Ramos (cell line): ENCODE data around the gene TUBA8.
"Not testable (repeated sequence)": the region's sequence is repeated elsewhere in the genome, so short reads cannot be mapped to it uniquely, and the experiment has no call there.

Experiments
- in situ Hi-C: fragments of 300-500 bp; cut with MboI; formaldehyde crosslinking; loops from one replicate; pipeline ENCODE4 v1.14.3; 2022; ENCODE audit warnings: low sequenced_read_pairs; ENCODE audit not compliant: unreplicated experiment

TUBA8 gene

DNA sequence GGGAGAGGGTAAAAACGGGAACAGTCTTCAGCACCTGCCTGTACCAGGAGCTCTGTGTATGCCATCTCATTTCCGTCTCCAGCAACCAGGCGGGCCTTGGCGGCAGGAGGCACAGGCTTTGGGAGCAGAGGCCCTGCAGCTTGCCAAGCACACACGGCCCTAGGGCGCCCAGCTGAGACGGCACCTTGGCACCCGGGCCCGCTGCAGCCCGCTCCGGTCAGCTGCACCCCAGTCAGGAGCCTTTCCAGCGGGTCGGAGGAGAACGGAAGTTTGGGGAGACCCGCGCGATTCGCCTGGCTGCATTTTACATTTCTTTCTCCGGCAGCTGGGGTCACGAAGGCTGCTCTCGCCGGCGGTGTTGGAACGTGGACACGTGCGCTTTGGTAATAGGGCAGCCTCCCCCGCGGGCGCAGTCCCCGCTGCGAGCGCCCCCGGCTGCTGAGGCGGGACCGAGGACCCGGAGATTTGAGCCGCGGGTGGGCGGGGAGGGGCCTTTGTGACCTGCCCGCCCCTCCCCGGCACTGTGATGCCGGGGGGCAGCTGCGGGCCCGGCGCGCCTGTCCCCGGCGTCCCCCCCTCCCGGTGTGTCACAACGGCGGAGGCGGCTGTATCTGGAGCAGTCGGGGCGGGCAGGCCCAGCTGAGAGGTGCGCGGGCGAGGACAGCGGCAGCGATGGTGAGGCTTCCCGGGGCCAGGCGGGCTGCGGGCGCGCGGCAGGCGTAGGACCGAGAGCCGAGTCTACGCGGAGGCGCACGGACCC lies at the start of gene TUBA8:
TUBA8 (plus strand) TSS at position 616 of the 760 bp plus-strand sequence; CDS start at position 673, 57 bp downstream.
- in situ Hi-C loops = no loop called here

DNA sequence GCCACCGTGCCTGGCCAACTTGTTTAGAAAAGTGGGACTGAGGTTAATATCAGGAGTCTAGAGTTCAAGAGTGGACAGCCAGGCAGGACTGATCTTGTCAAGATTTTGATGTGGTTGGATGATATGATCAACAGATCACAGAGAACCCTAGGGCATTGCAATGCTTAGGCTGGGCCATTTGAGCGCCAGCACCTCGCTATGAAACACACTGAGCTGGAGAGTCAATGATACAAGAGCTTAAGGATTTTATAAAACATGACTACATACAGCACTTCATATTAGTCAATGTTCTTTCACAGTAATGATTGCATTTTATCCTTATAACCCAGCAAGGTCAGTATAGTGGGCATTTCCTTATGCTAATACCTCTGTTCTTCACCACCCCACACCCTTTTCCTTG lies 48.2 kb upstream of the TUBA8 start:
- in situ Hi-C loops = no loop called here

DNA sequence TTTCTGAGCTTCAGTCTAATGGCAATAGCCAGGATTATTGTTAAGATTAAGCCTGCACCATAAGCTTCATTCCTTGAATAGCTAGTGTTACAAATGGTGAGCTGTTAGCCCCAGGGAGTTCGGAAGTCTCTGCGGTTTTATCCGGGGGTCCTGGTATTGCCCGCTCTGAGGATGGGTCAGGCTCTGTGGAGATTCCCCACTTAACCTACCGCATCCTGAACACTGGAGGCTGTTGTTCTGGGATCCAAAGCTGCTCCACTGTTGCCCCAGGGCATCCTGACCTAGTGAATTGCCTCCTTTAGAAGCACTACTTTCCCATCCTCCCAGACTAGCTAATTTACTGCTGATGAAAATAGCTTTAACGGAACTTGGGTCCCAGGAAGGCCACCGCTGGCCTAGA lies 47.3 kb upstream of the TUBA8 start:
- in situ Hi-C loops = no loop called here

DNA sequence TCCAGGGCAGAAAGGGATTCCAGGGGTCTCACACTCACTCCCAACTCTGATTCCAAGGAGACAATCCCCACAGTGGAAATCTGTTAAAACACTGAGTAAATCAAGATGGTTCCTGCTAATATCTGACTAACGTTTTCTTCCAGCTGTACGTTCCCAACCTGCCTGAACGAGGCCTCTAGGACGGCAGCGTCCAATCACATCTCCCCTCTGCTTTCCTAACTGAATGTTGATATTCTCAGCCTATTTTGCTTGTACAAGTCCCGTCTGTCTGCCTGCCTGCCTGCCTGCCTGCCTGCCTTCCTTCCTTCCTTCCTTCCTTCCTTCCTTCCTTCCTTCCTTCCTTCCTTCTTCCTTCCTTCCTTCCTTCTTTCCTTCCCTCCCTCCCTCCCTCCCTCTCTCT lies 46.9 kb upstream of the TUBA8 start:
- in situ Hi-C loops = not testable (repeated sequence)

DNA sequence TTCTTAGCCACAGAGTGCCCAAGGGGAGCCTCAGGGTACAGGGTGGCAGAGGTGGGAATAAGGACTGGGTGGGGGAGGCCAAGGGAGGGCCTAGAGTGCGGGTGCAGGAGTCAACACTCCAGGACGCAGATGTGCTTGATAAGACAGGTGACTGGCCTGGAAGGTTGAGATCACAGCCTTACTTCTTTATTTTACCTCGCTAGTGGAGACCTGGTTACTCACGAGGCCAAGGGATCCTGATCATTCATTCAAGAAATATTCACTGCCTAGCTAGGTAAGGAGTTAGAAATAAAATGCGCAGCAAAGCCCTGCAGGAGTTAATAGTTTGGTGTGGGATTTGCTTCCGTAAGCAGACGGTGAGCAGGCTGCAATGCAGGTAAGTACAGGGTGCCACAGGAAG lies 46.0 kb upstream of the TUBA8 start:
- in situ Hi-C loops = no loop called here

DNA sequence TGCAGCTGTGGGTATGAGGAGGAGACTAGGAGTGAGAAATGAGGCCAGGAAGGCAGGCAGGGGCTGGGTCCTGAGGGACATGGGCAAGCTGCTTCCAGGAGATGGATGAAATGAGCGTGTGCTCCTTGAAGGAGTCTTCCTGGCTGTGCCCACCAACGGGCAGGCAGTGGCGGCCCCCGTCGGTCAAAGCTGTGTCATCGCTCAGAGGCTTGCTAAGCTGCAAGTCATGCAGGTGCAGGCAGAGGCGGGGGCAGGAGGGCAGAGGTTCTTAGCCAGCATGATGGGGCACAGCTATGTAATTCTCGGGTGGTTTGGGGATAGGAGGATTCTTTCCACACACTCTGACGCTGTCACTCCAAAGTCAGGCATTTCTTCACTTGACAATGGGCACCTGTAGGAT lies 45.4 kb upstream of the TUBA8 start:
- in situ Hi-C loops = no loop called here

DNA sequence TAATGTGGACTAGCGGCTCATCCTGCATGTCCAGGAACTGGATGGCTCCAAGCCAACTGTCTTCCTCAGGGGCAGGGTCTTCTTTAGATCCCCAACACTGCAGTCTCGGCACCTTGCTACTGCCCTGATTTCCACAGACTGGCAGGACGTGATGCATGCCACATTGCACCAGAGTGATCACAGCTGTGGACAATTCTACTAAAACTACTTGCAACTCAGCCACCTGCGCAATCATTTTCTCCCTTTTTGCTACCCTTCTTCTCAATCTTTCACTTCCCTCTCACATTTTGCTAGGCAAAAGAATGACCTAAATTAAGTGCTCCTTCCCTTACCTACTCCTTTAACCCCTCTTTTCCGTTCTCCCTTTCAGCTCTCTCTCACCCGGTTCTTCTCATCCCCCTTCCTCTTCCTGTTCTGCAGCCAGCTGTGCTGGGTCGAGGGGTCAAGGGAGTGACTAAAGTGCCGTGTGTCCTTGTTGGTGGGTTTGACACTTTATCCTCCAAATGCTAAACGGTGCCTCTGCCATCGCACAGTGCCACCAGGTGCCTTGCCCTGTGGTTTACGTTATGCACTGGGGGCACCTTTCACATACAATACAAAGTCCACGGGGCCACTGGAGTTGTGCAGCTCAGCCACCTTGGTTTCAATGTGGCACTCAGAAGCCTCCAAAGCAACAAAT lies 44.3 kb upstream of the TUBA8 start:
- in situ Hi-C loops = no loop called here

DNA sequence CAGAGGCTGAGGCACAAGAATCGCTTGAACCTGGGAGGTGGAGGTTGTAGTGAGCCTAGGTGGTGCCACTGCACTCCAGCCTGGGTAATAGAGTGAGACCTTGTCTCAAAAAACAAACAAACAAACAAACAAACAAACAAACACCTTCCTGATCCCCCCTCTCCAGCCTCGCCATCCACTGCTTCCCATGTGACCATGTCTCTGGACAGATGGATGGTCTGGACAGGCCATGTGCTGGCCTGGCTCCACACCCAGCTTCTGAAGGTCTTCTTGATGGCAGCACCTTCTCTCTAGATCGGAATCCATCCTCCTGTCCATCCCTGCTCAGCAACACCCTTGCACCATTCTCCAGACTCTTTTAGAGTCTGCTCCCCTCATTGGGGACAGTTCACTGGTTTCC lies 43.5 kb upstream of the TUBA8 start:
- in situ Hi-C loops = no loop called here

DNA sequence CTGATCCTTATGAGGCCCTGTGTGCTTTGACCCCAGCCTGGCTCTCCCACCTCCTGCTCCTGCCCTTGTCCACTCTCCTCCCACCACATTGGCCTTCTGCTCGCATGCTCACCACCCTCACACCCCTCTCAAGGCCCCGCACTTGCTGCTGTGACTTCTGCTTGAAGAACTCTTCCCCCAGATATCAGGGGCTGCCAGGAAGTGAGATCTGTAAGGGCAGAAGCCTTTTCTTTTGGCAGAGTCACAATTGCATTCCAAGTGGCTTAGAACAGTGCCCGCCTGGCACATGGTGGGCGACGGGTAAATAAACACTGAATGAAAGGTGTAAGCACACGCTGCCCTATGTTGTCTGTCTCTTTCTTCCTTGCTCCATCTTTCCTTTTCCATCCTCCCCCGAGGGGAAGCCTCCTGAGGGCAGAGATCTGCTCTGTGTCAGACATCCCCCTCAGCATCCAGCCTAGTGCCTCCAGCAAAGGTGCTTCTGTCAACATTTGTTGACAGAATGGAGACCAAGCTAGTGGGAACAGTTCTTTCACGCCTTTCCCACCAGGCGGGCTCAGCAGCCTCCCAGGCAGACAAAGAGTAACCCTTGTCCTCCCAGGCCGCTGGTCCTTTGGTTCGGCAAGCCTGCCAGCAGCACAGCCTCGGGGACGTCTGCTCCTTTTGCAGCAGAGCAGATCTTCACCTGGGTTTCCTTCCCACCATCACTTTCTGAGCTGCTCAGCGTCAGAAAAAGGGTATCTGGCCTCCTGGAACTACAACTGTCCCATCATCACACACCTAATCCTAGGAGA lies 42.9 kb upstream of the TUBA8 start:
- in situ Hi-C loops = no loop called here

DNA sequence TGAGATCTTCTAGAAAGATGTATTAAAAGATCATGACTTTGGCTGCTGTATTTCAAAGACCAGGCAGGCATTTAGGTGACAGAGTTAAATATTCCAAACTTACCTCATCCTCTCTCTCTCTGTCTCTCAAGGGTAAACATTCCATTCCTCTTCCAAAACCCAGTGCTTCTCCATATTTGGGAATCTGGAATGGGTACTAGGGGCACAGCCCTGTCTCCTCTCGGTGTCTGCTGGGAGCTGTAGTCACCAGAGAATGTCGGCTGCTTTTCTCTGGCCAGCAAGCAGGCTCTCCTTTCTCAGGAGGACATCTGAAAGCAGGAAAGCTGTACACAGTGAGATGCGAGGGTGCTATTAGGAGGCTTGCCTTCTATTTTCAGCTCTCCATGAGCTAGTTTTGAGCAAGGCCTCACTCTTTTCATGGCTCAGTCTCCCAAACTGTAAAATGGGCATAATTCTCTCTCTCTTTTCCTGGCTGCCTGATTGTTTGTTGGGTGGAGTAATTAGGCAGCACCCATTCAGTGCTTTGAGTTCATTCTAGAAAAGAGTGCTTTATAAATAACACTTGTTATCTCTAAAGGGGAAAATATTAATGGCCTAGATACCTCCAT lies 42.1 kb upstream of the TUBA8 start:
- in situ Hi-C loops = no loop called here

DNA sequence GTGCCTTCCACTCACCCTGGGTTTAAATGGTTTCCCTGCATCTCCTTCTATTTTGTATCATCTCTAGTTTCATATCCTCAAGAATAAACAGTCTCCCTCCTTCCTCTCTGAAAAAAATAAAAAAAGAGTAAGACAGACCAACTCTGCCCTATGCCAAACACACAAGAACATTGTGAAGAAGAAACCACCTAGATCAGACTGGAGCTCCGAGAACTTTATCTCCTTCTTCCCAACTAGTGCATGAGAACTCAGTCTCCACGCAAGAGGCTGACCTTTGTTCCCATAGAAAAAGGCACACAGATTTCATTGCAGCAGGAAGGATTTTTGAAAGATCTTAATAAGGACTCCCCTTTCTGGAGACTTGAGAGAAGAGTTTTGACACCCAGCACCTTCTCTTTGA lies 41.6 kb upstream of the TUBA8 start:
- in situ Hi-C loops = no loop called here

DNA sequence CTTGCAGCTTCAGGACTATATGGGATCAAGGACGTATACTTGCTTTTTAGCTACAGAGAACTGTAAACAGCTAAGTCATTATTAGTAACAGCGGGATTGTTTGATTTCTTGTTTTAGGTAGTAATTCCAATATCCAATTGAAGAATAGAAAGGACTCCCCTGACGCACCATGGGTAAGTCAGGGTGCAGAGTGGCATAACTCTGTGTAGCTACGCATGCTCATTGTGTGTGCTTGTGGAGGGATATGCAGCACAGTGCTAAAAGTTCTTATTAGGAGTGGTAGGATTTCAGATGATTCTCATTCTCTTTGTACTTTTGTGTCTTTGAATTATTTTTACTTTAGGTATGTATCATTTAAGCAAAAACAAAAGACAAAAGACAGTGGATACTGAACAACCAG lies 40.6 kb upstream of the TUBA8 start:
- in situ Hi-C loops = loop anchor here (5.0 kb wide), 2 partner anchors 73 to 238 kb away; no protein-coding TSS in a partner anchor

DNA sequence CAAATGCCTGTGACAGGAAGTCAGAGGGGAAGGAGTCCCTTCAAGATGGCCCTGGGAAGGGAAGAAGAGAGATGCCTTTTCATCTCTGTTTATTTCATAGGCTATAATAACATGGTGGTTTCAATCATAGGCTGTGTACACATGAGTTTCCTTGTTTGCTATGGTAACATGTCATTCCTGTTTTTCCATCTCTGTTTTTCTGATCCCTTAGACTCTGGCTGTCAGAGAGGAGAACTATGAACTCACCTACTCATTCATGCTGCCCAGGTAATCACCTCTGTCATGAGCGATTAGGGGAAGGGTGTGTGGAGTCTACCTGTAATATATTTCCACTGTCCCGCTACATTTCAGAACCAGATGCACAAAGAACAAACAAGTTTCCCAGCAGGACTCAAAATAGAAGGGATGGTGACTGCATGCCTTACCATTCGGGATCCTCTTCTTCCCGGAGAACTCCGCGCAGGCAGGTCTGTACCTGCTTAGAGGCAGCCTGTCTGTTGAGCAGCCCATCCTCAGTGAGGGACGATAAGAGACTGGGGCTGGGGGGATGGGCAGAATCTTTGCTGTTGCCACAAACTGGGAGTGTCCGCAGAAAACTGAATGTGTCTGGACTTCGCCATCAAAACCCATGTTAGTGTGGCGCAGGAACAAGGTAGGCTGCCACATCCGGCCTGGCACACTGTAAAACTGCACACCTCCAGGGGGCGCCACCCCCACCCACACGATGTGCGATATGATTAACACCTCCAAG lies 39.9 kb upstream of the TUBA8 start:
- in situ Hi-C loops = loop anchor here (5.0 kb wide), 2 partner anchors 73 to 238 kb away; no protein-coding TSS in a partner anchor

DNA sequence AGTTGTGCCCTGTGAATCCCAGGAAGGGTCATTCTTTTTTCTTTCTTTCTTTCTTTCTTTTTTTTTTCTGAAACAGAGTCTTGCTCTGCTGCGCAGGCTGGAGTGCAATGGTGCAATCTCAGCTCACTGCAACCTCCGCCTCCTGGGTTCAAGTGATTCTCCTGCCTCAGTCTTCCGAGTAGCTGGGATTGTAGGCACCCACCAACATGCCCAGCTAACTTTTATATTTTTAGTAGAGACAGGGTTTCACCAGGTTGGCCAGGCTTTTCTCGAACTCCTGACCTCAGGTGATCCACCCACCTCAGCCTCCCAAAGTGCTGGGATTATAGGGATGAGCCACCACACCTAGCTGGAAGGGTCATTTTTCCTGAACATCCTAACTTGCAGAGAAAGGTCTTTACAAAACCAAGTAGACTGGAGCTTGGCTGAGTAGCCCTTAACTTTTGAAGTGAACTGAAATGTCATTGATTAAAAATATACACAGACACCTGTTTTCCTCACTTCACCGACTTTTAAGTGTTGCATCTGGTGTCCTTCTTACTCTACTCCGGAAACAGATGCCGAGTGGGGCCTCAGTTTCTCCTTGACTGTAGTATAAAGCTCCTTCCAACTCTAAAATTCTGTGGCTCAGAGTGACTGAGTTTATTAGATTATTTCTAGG lies 39.2 kb upstream of the TUBA8 start:
- in situ Hi-C loops = loop anchor here (5.0 kb wide), 2 partner anchors 74 to 239 kb away; no protein-coding TSS in a partner anchor

DNA sequence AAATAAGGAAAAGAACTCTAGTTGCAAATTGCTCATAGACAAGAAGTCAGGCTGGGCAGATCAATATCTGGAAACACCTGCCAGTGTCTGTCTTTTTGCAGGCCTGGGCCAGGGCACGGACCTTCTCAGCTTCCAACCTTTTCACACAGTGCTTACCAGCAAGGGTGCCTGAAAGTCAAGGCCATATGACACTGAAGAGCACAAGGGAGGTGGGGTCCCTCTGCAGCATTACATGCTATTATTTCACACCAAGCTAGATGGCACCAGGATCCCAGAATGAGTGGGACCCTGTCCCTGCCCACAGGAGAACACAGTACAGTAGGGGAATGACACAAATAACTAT lies 38.7 kb upstream of the TUBA8 start:
- in situ Hi-C loops = loop anchor here (5.0 kb wide), 2 partner anchors 75 to 240 kb away; no protein-coding TSS in a partner anchor

DNA sequence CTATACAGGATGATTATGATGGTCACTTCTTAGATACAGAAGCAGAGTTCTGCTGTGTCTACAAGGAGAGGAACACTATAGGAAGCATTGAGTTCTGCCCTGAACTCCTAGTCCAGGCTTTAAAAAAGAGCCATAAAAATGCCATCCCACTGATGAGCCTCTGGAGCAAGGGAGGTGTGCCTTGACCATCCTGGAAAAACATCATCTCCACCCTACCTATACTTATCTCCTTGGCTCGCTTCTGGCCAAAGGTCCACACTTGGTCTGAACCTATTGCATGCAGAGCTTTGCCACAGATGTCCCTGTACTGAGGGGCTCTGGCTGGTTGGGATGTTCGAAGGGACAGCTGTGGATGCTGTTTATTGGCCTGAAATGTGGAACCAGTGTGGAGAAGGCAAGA lies 37.1 kb upstream of the TUBA8 start:
- in situ Hi-C loops = loop anchor here (5.0 kb wide), 2 partner anchors 76 to 241 kb away; no protein-coding TSS in a partner anchor

DNA sequence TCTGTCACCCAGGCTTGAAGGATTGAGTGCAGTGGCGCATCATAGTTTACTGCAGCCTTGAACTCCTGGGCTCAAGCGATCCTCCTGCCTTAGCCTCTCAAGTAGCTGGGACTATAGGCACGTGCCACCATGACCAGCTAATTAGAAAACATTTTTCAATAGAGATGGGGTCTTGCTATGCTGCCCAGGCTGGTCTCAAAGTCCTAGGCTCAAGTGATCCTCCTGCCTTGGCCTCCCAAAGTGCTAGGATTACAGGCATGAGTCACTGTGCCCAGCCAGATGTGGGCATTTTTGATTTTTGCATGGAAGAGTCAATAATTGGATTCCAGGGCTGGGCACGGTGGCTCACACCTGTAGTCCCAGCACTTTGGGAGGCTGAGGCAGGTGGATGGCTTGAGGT lies 36.7 kb upstream of the TUBA8 start:
- in situ Hi-C loops = loop anchor here (5.0 kb wide), 2 partner anchors 77 to 242 kb away; no protein-coding TSS in a partner anchor

DNA sequence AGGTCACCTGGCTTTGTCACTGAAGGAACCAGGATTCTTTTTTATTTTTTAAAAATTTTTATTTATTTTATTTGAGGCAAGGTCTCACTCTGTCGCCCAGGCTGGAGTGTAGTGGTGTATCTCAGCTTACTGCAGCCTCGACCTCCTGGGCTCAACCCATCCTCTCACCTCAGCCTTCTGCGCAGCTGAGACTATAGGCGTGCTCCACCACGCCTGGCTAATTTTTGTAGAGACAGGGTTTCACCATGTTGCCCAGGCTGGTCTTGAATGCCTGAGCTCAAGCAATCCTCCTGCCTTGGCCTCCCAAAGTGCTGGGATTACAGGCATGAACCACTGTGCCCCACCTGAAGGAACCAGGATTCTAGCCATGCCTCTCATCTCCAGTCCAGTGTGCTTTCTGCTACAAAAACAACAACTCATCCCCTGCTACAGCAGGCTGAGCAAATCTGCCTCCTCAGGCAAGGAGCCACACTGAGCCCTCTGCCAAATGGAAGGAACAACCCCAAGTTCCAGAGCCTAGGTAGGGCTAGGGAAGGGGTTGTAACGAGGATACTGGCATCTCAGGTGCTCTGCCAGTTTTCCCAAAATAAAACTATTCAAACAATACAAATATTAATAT lies 35.4 kb upstream of the TUBA8 start:
- in situ Hi-C loops = no loop called here
